GM21717 (cell line): ENCODE measurements around the gene LAMTOR3.
"Not testable (repeated sequence)": the region's sequence is repeated elsewhere in the genome, so short reads cannot be mapped to it uniquely, and the experiment has no call there.

ENCODE experiments used
- ATAC-seq: cut with Tn5 transposase; IDR thresholded peaks from one replicate; pipeline ENCODE4 v1.9.1; 2021; ENCODE audit warnings: mild to moderate bottlenecking, moderate library complexity; ENCODE audit not compliant: unreplicated experiment

LAMTOR3 gene

DNA sequence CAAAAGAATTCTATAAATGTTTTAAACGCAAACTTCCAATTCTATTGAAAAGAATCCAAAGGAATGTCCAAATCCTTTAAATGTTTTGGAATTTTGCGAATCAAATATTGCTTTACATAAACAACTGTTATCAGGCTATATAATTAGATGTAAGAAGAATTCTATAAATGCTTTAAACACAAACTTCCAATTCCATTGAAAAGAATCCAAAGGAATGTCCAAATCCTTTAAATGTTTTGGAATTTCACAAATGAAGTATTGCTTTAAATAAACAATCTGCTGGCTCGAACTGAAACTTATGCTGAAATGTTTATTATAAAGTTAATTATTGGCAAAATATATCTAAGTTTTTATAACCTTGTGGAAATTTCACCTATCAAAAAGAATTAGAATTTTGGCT, 61.5 kb downstream of the LAMTOR3 start:
- no peak for ATAC-seq

DNA sequence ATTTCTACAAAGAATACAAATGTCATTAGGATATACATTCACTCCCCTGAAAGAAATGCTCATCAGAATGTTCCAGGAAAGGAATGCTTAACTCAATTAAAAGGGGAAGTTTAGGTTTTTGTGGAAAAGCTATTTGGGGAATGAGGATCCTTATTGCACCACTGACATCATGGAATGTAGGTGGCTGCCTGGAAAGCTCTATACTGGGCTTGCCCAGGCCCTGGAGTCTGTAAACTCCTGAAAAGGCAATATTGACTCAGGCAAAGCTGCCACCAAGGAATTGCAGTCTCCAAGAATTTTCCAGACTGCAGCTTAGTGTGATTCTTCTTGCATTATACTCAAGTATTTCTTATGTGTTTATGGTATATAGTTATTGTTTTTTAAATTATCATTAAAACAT, 61.9 kb downstream of the LAMTOR3 start:
- ATAC-seq = no peak

DNA sequence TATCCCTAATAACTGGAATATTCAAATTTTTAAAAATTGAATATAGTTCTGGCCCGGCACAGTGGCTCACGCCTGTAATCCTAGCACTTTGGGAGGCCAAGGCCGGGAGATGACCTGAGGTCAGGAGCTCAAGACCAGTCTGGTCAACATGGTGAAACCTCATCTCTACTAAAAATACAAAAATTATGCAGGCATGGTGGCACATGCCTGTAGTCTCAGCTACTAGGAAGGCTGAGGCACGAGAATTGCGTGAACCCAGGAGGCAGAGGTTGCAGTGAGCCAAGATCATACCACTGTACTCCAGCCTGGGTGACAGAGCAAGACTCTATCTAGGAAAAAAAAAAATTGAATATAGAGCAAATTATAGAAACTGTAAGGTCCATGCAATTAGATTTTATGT, 64.2 kb downstream of the LAMTOR3 start:
- not testable (repeated sequence) for ATAC-seq

DNA sequence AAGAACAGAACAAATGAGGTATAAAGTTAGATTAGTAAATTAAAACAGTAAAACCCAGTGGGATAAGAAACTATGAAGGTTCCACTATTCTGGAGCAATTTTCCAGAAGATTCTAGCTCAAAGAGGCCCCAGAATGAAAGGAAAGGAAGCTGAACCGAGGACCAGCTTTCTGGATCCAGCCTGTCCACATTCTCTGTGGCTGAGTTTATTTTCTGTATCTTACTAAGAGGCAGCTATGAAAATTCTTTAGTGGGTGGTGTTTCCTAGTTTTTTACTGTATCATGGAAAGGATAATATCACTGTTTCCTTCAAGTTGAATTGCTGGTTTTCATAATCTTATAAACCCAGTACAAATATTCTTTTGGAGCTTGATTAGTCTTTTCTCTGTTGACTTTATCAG, 65.8 kb downstream of the LAMTOR3 start:
- ATAC-seq = no peak
